GM21619 (cell line): ENCODE data around the gene ROBO2.

Experiments
- ATAC-seq: cut with Tn5 transposase; IDR thresholded peaks from one replicate; pipeline ENCODE4 v1.9.1; 2021; ENCODE audit not compliant: unreplicated experiment

The ROBO2 gene

GRCh38 chr3:77039606-77040171 is at the start of gene ROBO2:
ROBO2 (plus strand) TSS chr3:77040099; CDS start chr3:77040786, 687 bp downstream.
- ATAC-seq = no peak

- ATAC-seq = no peak
Measured at GRCh38 chr3:76990606-76991005, 49.3 kb upstream of the ROBO2 start.

- no peak for ATAC-seq
Measured at GRCh38 chr3:76991165-76991564, 48.7 kb upstream of the ROBO2 start.

- no peak for ATAC-seq
Measured at GRCh38 chr3:76997733-76998132, 42.2 kb upstream of the ROBO2 start.

GRCh38 chr3:76998555-76998954 is 41.3 kb upstream of the ROBO2 start:
- no peak for ATAC-seq

- no peak for ATAC-seq
Measured at GRCh38 chr3:77001062-77001701, 38.7 kb upstream of the ROBO2 start.

GRCh38 chr3:77014226-77014625 is 25.7 kb upstream of the ROBO2 start:
- no peak for ATAC-seq

GRCh38 chr3:77025471-77025870 is 14.4 kb upstream of the ROBO2 start:
- ATAC-seq = no peak

GRCh38 chr3:77026904-77027634 is 12.8 kb upstream of the ROBO2 start:
- ATAC-seq = no peak

- no peak for ATAC-seq
Measured at GRCh38 chr3:77028005-77028404, 11.9 kb upstream of the ROBO2 start.

- ATAC-seq = peak; percentile 72
Measured at GRCh38 chr3:77038468-77038929, 1.4 kb upstream of the ROBO2 start.

GRCh38 chr3:77038930-77039605 is 831 bp upstream of the ROBO2 start:
- no peak for ATAC-seq

- no peak for ATAC-seq
Measured at GRCh38 chr3:77040216-77040615, 317 bp downstream of the ROBO2 start.

GRCh38 chr3:77040926-77041722 is 1.2 kb downstream of the ROBO2 start:
- no peak for ATAC-seq

- ATAC-seq = no peak
Measured at GRCh38 chr3:77041811-77042210, 1.9 kb downstream of the ROBO2 start.

GRCh38 chr3:77042343-77042742 is 2.4 kb downstream of the ROBO2 start:
- ATAC-seq = no peak

- no peak for ATAC-seq
Measured at GRCh38 chr3:77042882-77043281, 3.0 kb downstream of the ROBO2 start.

- ATAC-seq = no peak
Measured at GRCh38 chr3:77045686-77046085, 5.8 kb downstream of the ROBO2 start.

- ATAC-seq = no peak
Measured at GRCh38 chr3:77048186-77048585, 8.3 kb downstream of the ROBO2 start.

GRCh38 chr3:77051591-77051990 is 11.7 kb downstream of the ROBO2 start:
- no peak for ATAC-seq

- ATAC-seq = no peak
Measured at GRCh38 chr3:77052051-77052501, 12.2 kb downstream of the ROBO2 start.
